Keratinocyte (primary cell): Measurements from ENCODE around the gene TRPC4.

Source experiments
- EZH2 ChIP-seq: IDR thresholded peaks from one replicate; pipeline ENCODE4 v1.6.1; 2012; ENCODE audit warnings: inconsistent platforms, mild to moderate bottlenecking, low read length, moderate library complexity
- TF ChIP-seq, protein P1 (sequence below), 3 experiments: IDR thresholded peaks in 1 of 3; conservative IDR thresholded peaks in 1 of 3; optimal IDR thresholded peaks in 1 of 3; 2 replicates in 2 of 3; 3 replicates in 1 of 3; pipeline versions ENCODE3 to v1.5.1; 2011; ENCODE audit warnings: low read length in 3 of 3, mild to moderate bottlenecking in 3 of 3, moderate library complexity in 2 of 3, control low read depth in 1 of 3, inconsistent platforms in 1 of 3; ENCODE audit not compliant: insufficient read depth in 2 of 3; ENCODE audit errors: extremely low read depth in 1 of 3

DNA sequence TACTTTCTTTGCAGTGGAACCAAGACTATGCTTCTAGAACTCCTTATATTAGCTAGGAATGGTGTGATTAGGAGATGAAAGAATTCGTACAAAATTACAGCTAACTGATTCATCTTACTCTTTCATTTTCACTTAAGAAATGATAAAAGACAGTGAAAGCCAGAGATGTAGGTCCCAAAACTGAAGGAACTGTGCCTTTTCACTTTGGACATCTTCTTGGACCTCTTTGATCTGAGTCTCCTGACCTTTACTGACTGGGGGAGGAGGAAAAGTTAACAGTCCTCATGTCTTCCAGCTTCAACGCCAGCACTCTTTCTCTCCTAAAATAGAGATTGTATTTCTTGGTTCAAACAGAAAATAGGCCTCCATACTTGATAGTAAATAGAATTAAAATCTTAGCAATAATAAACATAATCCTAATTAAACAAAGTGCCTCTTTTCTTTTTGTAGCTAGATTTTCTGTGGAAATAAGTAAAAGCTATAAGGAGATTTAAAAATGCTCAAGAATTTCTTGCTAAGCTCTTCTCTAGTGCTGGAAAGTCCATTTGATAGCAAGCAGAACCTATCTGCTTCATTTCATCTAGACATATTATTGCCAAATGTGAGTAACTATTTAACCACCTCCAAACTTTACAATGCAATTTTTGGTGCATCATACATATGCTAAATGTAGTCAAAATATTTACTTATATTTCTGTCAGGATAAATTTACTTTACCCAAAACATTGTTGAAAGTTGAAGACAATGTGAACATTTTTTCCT lies 161.7 kb downstream of the TRPC4 start:
- TF ChIP-seq, protein P1, sequence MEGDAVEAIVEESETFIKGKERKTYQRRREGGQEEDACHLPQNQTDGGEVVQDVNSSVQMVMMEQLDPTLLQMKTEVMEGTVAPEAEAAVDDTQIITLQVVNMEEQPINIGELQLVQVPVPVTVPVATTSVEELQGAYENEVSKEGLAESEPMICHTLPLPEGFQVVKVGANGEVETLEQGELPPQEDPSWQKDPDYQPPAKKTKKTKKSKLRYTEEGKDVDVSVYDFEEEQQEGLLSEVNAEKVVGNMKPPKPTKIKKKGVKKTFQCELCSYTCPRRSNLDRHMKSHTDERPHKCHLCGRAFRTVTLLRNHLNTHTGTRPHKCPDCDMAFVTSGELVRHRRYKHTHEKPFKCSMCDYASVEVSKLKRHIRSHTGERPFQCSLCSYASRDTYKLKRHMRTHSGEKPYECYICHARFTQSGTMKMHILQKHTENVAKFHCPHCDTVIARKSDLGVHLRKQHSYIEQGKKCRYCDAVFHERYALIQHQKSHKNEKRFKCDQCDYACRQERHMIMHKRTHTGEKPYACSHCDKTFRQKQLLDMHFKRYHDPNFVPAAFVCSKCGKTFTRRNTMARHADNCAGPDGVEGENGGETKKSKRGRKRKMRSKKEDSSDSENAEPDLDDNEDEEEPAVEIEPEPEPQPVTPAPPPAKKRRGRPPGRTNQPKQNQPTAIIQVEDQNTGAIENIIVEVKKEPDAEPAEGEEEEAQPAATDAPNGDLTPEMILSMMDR (optimal IDR thresholded peaks at IDR 0.05 in 1 of 3, IDR thresholded peaks at IDR 0.05 in 1 of 3, conservative IDR thresholded peaks at IDR 0.05 in 1 of 3; ENCODE audit: extremely low read depth in 1 of 3, insufficient read depth in 2 of 3, low read length in 3 of 3): no peak
- no peak for TF ChIP-seq EZH2
